ENCODE data around the gene YIF1A.
"Not testable (repeated sequence)": the region's sequence is repeated elsewhere in the genome, so short reads cannot be mapped to it uniquely, and the experiment has no call there.

Gene YIF1A

GRCh38 chr11:66325263-66325671, 36.3 kb upstream of the YIF1A start:
- DNase-seq = no peak

- DNase-seq = no peak
These were observed 35.7 kb upstream of the YIF1A start for GRCh38 chr11:66324664-66325063.

- no peak for DNase-seq
These were observed 34.7 kb upstream of the YIF1A start for GRCh38 chr11:66323684-66324083.

- DNase-seq = no peak
These were observed 33.9 kb upstream of the YIF1A start for GRCh38 chr11:66322732-66323427.

- DNase-seq = no peak
These were observed 32.7 kb upstream of the YIF1A start for GRCh38 chr11:66321606-66322005.

GRCh38 chr11:66320748-66321147, 31.8 kb upstream of the YIF1A start:
- not testable (repeated sequence) for DNase-seq

GRCh38 chr11:66320289-66320688, 31.3 kb upstream of the YIF1A start:
- not testable (repeated sequence) for DNase-seq

GRCh38 chr11:66318600-66318970, 29.6 kb upstream of the YIF1A start:
- DNase-seq = no peak

- no peak for DNase-seq
These were observed 29.0 kb upstream of the YIF1A start for GRCh38 chr11:66317723-66318599.

- DNase-seq = no peak
These were observed 28.4 kb upstream of the YIF1A start for GRCh38 chr11:66317322-66317722.

GRCh38 chr11:66316849-66317251, 27.9 kb upstream of the YIF1A start, which contains the start of gene CD248:
CD248 (minus strand) TSS chr11:66317044; CDS start chr11:66317027, 17 bp downstream.
- no peak for DNase-seq

- DNase-seq = no peak
These were observed 27.2 kb upstream of the YIF1A start for GRCh38 chr11:66315921-66316811.

GRCh38 chr11:66315498-66315885, 26.5 kb upstream of the YIF1A start:
- no peak for DNase-seq

- DNase-seq = no peak
These were observed 25.9 kb upstream of the YIF1A start for GRCh38 chr11:66314561-66315497.

- DNase-seq = no peak
These were observed 25.2 kb upstream of the YIF1A start for GRCh38 chr11:66314186-66314501.

- DNase-seq = no peak
These were observed 24.6 kb upstream of the YIF1A start for GRCh38 chr11:66313321-66314185.

GRCh38 chr11:66312549-66313320, 23.8 kb upstream of the YIF1A start:
- DNase-seq = peak; percentile 94

- DNase-seq = peak; percentile 93
These were observed 23.1 kb upstream of the YIF1A start for GRCh38 chr11:66311965-66312548.

GRCh38 chr11:66311470-66311964, 22.6 kb upstream of the YIF1A start:
- DNase-seq = no peak
